DMS153 (cell line): ENCODE results near the gene PGM1.

Experiments used
- DNase-seq: peaks from one replicate; lab custom pipeline; 2025; lab: John Stamatoyannopoulos, UW

The PGM1 gene

GRCh38 chr1:63665824-63666223, 72.6 kb downstream of the PGM1 start:
- DNase-seq = no peak

DNA sequence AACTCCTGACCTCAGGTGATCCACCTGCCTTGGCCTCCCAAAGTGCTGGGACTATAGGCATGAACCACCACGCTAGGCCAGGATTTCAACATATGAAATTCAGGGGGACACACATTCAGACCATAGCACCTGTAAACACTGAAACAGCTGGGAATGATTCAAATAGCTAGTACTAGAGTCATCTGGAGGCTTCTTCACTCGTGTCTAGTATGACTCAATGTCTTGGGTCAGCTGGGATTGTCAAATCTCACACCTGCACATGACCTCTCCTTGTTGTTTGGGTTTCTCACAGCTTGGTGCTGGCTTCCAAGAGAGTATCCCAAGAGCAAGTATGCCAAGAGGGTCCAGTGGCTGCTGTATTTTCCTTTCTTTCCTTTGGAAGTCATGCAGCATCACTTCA, 75.1 kb downstream of the PGM1 start:
- DNase-seq = no peak

- DNase-seq = no peak
Observed at GRCh38 chr1:63669151-63669961, 76.1 kb downstream of the PGM1 start.

DNA sequence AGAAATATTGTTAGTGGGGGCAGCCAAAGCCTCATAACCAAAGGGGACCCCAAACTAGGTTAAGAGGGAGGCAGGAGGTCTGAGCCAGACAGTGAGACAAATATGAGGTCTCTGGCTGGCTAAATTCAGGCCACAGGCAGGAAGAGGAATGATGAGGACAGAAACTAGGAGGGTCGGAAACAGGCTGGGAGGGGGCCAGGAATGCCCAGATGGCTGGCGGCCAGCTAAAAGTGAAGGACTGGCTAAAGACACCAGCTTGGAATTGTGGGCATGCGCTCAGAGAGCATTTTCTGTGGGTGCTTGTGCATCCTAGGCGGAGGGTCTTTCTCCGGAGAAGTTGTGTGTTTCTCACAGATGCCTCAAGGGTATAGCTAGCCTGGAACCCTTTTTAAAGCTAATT, 77.0 kb downstream of the PGM1 start:
- DNase-seq = no peak

DNA sequence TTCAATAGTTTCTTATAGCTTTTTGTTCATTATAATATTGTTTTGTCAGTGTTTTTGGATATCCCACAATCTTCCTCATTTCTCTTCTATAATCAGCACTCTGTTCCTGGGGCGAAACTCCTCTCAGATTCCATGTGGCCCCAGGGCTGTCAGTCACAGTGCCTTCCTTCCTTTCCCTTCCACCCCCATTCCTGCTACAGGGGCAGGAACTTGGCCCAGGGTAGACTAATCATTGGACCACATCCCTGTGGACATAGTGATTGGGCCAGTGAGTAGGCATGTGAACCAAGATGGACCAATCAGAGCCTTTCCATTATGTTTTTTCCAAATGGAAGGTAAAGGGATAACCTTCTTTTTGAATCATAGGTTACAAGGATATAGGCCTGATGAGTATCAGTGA, 78.3 kb downstream of the PGM1 start:
- no peak for DNase-seq

DNA sequence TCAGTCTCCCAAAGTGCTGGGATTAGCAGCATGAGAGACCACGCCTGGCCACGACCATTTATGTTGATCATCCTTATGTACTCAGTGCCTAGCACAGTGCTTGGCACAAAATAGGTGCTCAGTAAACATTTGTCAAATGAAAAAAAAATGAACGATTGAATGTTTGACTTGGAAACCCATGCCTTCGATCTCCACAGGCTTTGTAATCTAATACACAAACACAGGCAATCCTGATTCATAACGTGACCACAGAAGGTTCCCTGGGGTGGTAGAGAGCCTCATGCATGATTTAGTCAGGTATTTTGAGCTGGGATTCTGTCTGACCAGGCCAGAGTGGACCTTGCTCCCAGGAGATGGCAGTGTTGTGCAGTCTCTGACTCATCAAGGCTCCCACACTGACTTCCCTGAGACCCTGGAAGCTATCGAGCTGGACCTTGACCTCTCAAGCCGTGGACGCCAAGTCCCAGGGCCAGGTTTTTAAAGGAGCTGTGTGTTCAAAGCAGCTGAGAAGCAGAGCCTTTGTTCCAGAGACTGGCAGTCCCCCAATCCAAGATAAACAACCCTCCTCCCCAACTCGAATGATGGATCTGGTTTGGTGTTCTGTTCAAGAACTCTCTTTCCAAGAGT, 81.1 kb downstream of the PGM1 start:
- no peak for DNase-seq

GRCh38 chr1:63674865-63675419, 81.7 kb downstream of the PGM1 start:
- no peak for DNase-seq

DNA sequence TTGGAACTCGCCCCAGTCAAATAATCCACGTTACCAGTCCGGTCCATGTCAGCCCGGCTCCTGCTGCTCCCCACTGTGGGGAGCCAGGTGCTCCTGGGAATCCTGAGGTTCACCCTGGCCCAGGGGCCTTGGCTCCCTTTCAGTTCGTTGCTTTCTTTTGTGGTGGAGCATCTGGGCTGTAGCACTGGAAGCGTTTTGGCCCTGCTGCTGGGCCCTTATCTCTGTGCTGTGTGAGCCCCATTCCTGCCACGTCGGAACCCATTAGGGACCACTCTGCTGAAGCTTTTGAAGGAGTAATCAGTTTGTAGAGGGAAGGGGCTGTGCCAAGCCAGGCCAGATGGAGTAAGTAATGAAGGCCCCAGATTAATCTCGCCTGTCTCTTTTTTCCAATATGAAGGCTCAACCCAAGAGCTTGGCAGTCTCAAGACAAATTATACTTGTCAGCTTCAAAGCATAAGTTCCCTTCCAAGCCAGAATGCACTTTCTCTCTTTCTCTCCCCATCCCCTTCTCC, 82.3 kb downstream of the PGM1 start:
- no peak for DNase-seq

- no peak for DNase-seq
Observed at GRCh38 chr1:63677497-63677896, 84.3 kb downstream of the PGM1 start.

- no peak for DNase-seq
Observed at GRCh38 chr1:63678200-63678599, 85.0 kb downstream of the PGM1 start.

DNA sequence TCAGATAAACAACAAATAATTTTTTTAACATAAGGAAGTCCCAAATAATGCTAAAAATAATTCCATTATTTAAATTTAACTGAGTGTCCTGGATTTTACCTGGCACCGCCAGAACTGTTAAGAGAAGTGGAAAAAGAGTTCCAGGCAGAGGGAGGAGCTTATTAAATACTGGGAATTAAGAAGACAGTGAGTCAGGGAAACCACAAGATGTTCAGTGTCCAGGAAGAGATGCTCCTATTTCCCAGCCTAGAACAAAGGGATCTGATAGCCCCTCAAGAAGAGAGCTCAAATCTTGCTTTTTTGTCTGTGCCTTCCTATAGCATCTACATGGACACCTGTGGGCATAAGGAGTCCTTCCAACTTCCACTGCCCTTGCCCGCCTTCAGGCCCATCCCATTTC, 85.9 kb downstream of the PGM1 start:
- no peak for DNase-seq

DNA sequence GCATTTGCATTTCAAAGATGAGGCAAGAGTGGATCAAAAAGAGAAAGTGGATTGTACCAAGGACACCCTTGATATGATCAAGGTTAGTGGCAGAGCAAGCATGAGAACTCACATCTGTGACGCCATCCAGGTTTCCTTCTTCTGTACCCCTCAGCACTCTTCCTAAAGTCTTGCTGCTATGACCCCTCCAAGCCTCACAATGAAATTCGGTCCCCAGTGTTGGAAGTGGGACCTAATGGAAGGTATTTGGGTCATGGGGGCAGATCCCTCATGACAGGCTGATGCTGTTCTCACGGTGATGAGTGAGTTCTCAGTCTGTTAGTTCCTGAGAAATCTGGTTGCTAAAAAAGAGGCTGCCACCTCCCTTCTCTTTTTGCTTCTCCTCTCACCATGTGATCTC, 86.4 kb downstream of the PGM1 start:
- DNase-seq = no peak

- DNase-seq = no peak
Observed at GRCh38 chr1:63682936-63683335, 89.7 kb downstream of the PGM1 start.

DNA sequence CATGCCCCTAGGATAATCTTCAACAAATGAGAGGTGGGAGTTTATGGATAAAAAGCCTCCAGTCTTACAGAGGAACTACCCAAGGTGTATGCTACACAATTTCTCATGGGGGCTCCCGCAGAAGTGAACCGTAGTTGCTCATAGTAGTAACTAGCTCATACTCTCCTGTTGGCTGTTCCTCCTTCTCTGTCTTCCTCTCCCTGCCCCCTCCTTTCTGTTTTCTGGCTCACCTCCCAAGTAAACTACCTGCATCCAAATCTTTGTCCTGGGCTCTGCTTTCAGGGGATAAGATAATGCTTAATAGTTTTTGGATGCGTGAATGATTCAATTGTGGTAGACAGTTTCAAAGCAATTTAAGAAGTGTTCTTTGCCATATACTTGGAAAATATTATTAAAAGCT, 90.5 kb downstream of the PGM1 start:
- no peak for DNase-seq

DNA sequence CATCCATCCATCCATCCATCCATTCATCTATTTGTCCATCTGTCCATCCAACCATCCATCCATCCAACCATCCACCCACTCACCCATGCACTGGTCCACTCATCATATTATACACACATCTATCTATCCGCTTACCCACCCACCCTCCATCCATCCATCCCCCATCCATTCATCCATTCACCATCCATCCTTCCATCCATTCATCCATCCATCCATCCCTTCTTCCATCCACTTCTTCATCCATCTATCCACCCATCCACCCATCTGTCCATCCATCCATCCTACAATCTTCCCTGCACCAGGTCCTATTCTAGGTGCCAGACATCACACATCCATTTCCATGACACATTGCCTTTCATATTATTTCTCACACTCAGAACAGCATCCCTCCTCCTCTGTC, 93.5 kb downstream of the PGM1 start:
- no peak for DNase-seq

- DNase-seq = no peak
Observed at GRCh38 chr1:63688302-63688890, 95.2 kb downstream of the PGM1 start.

- DNase-seq = no peak
Observed at GRCh38 chr1:63690966-63691700, 97.9 kb downstream of the PGM1 start.

DNA sequence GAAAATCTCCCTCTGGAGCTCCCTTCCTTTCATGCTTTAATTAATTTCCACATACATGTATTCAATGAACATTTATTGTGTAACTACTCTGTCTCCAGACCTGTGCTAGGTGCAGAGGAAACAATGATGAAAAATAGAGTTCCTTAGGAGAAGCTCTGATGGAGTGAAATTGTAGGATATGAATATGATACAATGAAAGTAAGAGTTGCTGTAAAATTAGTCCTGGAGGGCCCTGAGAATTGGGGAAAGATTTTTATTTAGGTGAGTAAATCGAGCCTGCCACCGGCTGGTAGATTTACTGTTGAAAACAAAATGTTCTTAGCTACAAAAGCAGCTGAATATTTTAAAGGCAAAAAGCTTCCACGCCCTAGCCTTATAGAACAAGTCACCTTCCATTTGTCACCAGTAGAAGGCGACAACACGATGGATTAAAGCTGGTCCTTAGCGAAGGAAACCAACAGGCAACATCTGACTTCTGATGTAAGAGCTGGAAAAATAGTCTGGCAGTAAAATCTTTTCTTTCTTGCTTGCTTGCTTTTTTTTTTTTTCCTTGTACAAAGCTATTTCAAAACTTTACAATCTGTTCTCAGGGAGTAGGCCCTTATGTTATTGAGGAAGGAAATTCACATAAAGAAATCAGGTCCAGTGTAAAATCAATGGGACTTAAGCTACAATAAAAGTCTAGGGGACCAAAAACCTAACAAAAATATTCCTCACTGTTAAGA, 98.7 kb downstream of the PGM1 start:
- peak; percentile 66 for DNase-seq

DNA sequence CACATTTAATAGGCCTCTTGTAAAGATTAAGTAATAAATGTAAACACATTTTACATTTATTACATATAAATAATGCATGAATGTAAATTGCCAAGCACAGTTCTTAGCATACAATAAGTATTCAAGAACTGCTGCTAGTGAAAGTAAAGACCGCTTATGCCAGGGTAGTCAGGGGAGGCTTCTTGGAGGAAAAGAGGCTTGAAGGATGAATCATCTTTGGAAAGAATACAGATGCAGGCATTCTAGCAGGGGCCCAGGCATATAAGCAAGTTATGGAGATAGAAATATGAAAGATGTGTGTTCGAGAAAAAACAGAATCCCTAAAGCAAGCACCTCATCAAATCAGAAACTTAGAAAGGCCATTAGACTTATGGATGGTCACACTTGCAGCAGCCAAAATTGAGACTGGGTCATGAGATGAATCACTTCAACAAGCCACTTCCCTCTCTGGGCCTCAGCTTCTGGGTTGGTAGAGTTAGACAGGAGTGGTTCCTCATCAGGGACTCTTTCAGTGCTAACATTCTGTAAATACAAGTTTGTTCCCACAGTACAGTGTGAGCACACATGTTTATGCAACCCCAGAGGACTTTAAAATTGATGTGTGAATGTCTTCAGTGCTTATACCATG, 100.8 kb downstream of the PGM1 start:
- no peak for DNase-seq

DNA sequence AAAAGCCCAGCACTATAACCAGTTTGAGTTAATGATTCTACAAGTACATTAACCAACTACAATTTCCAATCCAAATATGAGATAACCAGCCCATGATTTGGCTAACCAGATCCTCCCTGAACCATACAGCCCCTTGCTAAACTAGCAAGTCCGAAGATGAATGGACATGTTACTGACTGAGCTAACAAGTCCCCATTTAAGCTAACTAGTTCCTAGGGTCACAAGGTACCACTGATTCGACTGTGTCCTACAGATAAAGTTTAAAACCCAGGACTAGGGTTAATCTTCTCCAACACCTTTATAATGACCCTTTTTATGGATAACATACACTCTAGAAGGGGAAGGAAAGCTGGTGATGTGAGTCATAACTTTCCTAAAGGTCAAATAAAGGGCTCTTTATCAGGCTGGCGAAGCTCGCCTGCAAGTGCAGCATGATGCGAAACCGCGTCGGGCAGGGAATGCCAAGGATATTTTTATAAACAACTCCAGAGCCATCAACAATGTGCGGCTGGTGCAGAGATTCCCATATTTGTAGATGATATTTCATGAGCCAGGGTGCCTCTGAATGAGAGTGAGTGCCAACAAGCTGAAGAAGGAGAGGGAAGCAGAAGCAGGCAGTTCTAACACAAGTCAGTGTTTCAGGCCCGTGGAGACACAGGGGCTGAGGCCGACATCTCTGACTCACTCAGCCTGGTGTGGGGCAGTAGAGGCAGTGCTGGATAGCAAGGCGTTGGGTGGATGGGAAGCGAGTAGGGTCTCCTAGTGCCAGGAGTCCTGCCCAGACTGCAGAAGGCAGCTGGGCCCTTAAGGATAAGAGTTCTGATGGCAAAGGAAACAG, 105.0 kb downstream of the PGM1 start:
- DNase-seq = no peak
